Liver (tissue), 9 donors: ENCODE data around the gene KLHDC9. TPM values are rescaled to one million over a fixed set of nuclear protein-coding genes. Genes with fewer than 3 reads are reported as not detected.
A peak's percentile ranks its signal among the peaks of the same experiment; 100 is the strongest.

Experiments
- DNase-seq: peaks from one replicate; pipeline ENCODE4 v3.0.0-alpha.2; 2017; ENCODE audit warnings: low spot score
- H3K27ac ChIP-seq, 2 donors: one replicate each; pipeline ENCODE4 v1.7.0; 2013; ENCODE audit warnings: inconsistent platforms in 2 of 2, low read length in 2 of 2, control low read depth in 1 of 2, low read depth in 1 of 2, mild to moderate bottlenecking in 1 of 2
- H3K27me3 ChIP-seq, 4 donors: one replicate each; pipeline versions ENCODE4 v1.6.1 to v1.7.0; 2013; ENCODE audit warnings: low read length in 3 of 4, inconsistent platforms in 1 of 4, mild to moderate bottlenecking in 1 of 4, moderate library complexity in 1 of 4; ENCODE audit not compliant: control insufficient read depth in 4 of 4, insufficient read depth in 4 of 4
- H3K36me3 ChIP-seq, 4 donors: one replicate each; pipeline versions ENCODE4 v1.6.1 to v1.7.0; 2013; ENCODE audit warnings: low read length in 3 of 4, mild to moderate bottlenecking in 3 of 4, low read depth in 1 of 4, moderate library complexity in 1 of 4; ENCODE audit not compliant: control insufficient read depth in 4 of 4, insufficient read depth in 3 of 4
- H3K4me1 ChIP-seq, 4 donors: one replicate each; pipeline versions ENCODE4 v1.6.1 to v1.7.0; 2013; ENCODE audit warnings: low read length in 3 of 4, mild to moderate bottlenecking in 3 of 4, moderate library complexity in 1 of 4; ENCODE audit not compliant: control insufficient read depth in 4 of 4, insufficient read depth in 4 of 4
- H3K4me3 ChIP-seq, 3 donors: one replicate each; pipeline versions ENCODE4 v1.6.1 to v1.7.0; 2013; ENCODE audit warnings: low read length in 3 of 3, control low read depth in 1 of 3, low read depth in 1 of 3, mild to moderate bottlenecking in 1 of 3
- H3K9ac ChIP-seq, 2 donors: one replicate each; pipeline ENCODE4 v1.7.0; 2013; ENCODE audit warnings: low read length in 2 of 2, mild to moderate bottlenecking in 2 of 2, moderate library complexity in 2 of 2, control low read depth in 1 of 2, low read depth in 1 of 2
- H3K9me3 ChIP-seq, 4 donors: one replicate each; pipeline versions ENCODE4 v1.6.1 to v1.7.0; 2013; ENCODE audit warnings: low read length in 3 of 4; ENCODE audit not compliant: control insufficient read depth in 4 of 4
- ATF3 ChIP-seq: IDR thresholded peaks from 2 replicates; pipeline ENCODE4 v1.6.1; 2016; ENCODE audit warnings: antibody characterized with exemption
- CTCF ChIP-seq: fragments of 150-350 bp; IDR thresholded peaks from 2 replicates; pipeline ENCODE4 v1.5.1; 2017; ENCODE audit warnings: improper control_type of control experiment, low read depth, low read length; ENCODE audit not compliant: missing input control
- EGR1 ChIP-seq, 2 donors: IDR thresholded peaks; 2 replicates each; pipeline ENCODE4 v1.6.1; 2016 to 2018; ENCODE audit warnings: antibody characterized with exemption in 2 of 2, low read depth in 2 of 2
- FOXA1 ChIP-seq: IDR thresholded peaks from 2 replicates; pipeline ENCODE4 v1.6.1; 2016; ENCODE audit warnings: antibody characterized with exemption
- FOXA2 ChIP-seq: IDR thresholded peaks from 2 replicates; pipeline ENCODE4 v1.6.1; 2016; ENCODE audit warnings: antibody characterized with exemption
- GABPA ChIP-seq, 2 donors: IDR thresholded peaks in 1 of 2; conservative IDR thresholded peaks in 1 of 2; 2 replicates each; pipeline ENCODE4 v1.6.1; 2016; ENCODE audit warnings: antibody characterized with exemption in 2 of 2, mild to moderate bottlenecking in 1 of 2, moderate library complexity in 1 of 2
- HNF4A ChIP-seq, 2 donors: conservative IDR thresholded peaks; 2 replicates each; pipeline ENCODE4 v1.6.1; 2016; ENCODE audit warnings: antibody characterized with exemption in 2 of 2, mild to moderate bottlenecking in 2 of 2
- HNF4G ChIP-seq: IDR thresholded peaks from 2 replicates; pipeline ENCODE4 v1.6.1; 2016; ENCODE audit warnings: antibody characterized with exemption
- JUND ChIP-seq, 2 donors: IDR thresholded peaks; 2 replicates each; pipeline ENCODE4 v1.6.1; 2016; ENCODE audit warnings: antibody characterized with exemption in 2 of 2
- MAX ChIP-seq: IDR thresholded peaks from 2 replicates; pipeline ENCODE4 v1.6.1; 2016; ENCODE audit warnings: antibody characterized with exemption
- NR2F2 ChIP-seq: IDR thresholded peaks from 2 replicates; pipeline ENCODE4 v1.6.1; 2016; ENCODE audit warnings: antibody characterized with exemption
- RAD21 ChIP-seq, 2 donors: IDR thresholded peaks; 2 replicates each; pipeline ENCODE4 v1.6.1; 2016; ENCODE audit warnings: antibody characterized with exemption in 2 of 2, mild to moderate bottlenecking in 2 of 2
- REST ChIP-seq: IDR thresholded peaks from 2 replicates; pipeline ENCODE4 v1.6.1; 2016; ENCODE audit warnings: antibody characterized with exemption, mild to moderate bottlenecking
- RXRA ChIP-seq, 2 donors: IDR thresholded peaks; 2 replicates each; pipeline ENCODE4 v1.6.1; 2017 to 2018; ENCODE audit warnings: antibody characterized with exemption in 2 of 2, mild to moderate bottlenecking in 1 of 2
- SP1 ChIP-seq: IDR thresholded peaks from 2 replicates; pipeline ENCODE4 v1.6.1; 2018; ENCODE audit warnings: antibody characterized with exemption, mild to moderate bottlenecking
- TAF1 ChIP-seq: conservative IDR thresholded peaks from 2 replicates; pipeline ENCODE4 v1.6.1; 2016; ENCODE audit warnings: antibody characterized with exemption, mild to moderate bottlenecking
- YY1 ChIP-seq: IDR thresholded peaks from 2 replicates; pipeline ENCODE4 v1.6.1; 2016; ENCODE audit warnings: antibody characterized with exemption, mild to moderate bottlenecking
- ZBTB33 ChIP-seq: IDR thresholded peaks from 2 replicates; pipeline ENCODE4 v1.6.1; 2016; ENCODE audit warnings: antibody characterized with exemption
- WGBS: extraction: QIAGEN DNeasy Blood & Tissue Kit; methylation state at CpG from one replicate; pipeline ENCODE4 v1.1.7; 2013; 5-methylcytosine and 5-hydroxymethylcytosine counted together
- polyA plus RNA-seq, 2 donors: library from polyadenylated mRNA; stranded (reverse) in 1 of 2; unstranded in 1 of 2; fragments of 200-250 nt in 1 of 2; fragments of >200 nt in 1 of 2; fragmentation: Nextera tagmentation in 1 of 2; extraction: Ambion mirVana in 1 of 2; gene quantifications; one replicate each; pipeline versions ENCODE4 v1.2.1 to v1.2.3, GENCODE V29; 2013 to 2015
- total RNA-seq, 2 donors: library from RNA; depleted of rRNA; stranded (reverse); fragments of >200 nt; gene quantifications; one replicate each; pipeline ENCODE4 v1.2.3, GENCODE V29; 2014
- donor health status: healthy.
- donor health status: healthy.
- donor health status: healthy.
- donor health status: healthy.
- donor health status: healthy.

The KLHDC9 gene
- total and polyA plus RNA-seq, 4 donors, result 1.9 to 3.3 (median 2.6) TPM

DNA sequence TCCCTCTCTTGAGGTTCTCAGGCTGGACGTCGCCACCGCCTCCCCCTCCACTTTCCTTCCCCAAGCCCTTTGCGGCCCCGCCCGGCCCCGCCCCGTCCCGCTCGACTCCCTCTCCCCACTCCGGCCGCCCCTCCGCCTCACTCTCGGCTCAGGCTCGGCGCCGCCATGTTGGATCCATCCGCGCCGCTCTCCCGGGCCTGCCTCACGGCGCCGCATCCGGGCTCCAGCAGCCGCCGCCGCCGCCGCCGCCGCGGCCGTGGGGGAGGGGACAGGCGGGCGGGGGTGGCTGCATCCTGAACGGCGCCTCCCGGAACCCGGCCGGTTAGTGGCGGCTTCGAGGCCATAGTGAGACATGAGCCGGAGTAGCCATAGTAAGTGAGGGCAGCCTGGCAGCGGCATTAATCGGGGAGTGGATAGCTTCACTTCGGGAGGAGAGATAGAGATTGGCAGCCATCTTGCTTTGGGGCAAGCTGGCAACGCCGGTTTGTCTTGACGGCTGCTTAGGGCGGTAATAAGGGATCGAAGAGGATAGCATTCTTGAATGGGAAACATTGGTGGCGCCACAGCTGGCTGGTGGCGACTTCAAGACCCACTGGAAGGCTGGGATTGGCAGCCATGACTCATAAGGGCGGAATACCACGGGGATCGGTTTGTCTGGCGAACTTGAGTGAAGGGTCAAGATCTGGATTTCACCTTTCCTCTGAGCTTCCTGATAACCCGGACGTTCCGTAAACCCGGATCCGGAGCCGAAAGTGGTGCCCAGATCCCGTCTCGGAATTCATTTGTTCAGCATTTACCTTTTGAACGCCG is 34.5 kb downstream of the KLHDC9 start, which contains the start of gene DEDD:
DEDD (minus strand) TSS at position 258 of the 810 bp plus-strand sequence. CDS start 8,205 bp downstream, outside the sequence.
- Histone ChIP-seq H3K36me3 (peaks cover 0 to 16% (median 11%) of the 10 kb centered on the region in 4 donors), H3K9ac (peak within 1 kb of the TSS; percentile 48 to 89), H3K9me3 (no peaks in the 10 kb centered on the region), H3K4me1 (peaks cover 0 to 21% (median 16%) of the 10 kb centered on the region in 4 donors), H3K27me3 (no peaks in the 10 kb centered on the region), H3K4me3 (peak within 1 kb of the TSS; percentile 72 to 92 (median 88)), H3K27ac (peak within 1 kb of the TSS; percentile 92 to 99)
- no peak for TF ChIP-seq REST
- TF ChIP-seq ZBTB33, result peak; percentile 34
- no peak for TF ChIP-seq HNF4G
- TF ChIP-seq RAD21 (IDR thresholded peaks at IDR 0.05), result peak in 1 of 2 donors; percentile 19
- TF ChIP-seq GABPA (IDR thresholded peaks at IDR 0.05 in 1 of 2, conservative IDR thresholded peaks at IDR 0.05 in 1 of 2), result peak; percentile 44 to 76
- TF ChIP-seq JUND (IDR thresholded peaks at IDR 0.05), result peak; percentile 87 to 95
- peak; percentile 97 for TF ChIP-seq NR2F2
- TF ChIP-seq FOXA2, result no peak
- TF ChIP-seq EGR1 (IDR thresholded peaks at IDR 0.05; ENCODE audit: low read depth in 2 of 2), result peak; percentile 54 to 71
- peak; percentile 72 for TF ChIP-seq TAF1
- no peak for TF ChIP-seq HNF4A (conservative IDR thresholded peaks at IDR 0.05)
- TF ChIP-seq SP1, result peak; percentile 54
- peak; percentile 100 for TF ChIP-seq YY1
- TF ChIP-seq MAX, result peak; percentile 82
- TF ChIP-seq CTCF, result no peak
- TF ChIP-seq ATF3, result peak; percentile 80
- TF ChIP-seq RXRA (IDR thresholded peaks at IDR 0.05), result peak; percentile 68 to 76
- no peak for TF ChIP-seq FOXA1
- WGBS, result 1% methylated on average over 68 of the region's 68 CpGs
- peak; percentile 85 for DNase-seq
